Measurements from ENCODE around the gene SLC9A5. TPM values are rescaled to one million over a fixed set of nuclear protein-coding genes. Genes with fewer than 3 reads are reported as not detected.
A peak's percentile ranks its signal among the peaks of the same experiment; 100 is the strongest.

The SLC9A5 gene
- total RNA-seq, 1 donor from 2014 or later: 4.4 TPM

GRCh38 chr16:67301080-67301782, 52.5 kb downstream of the SLC9A5 start:
- H3K9me3 Mint-ChIP-seq: no peaks in the 10 kb centered on the region
- TF ChIP-seq, protein P1, sequence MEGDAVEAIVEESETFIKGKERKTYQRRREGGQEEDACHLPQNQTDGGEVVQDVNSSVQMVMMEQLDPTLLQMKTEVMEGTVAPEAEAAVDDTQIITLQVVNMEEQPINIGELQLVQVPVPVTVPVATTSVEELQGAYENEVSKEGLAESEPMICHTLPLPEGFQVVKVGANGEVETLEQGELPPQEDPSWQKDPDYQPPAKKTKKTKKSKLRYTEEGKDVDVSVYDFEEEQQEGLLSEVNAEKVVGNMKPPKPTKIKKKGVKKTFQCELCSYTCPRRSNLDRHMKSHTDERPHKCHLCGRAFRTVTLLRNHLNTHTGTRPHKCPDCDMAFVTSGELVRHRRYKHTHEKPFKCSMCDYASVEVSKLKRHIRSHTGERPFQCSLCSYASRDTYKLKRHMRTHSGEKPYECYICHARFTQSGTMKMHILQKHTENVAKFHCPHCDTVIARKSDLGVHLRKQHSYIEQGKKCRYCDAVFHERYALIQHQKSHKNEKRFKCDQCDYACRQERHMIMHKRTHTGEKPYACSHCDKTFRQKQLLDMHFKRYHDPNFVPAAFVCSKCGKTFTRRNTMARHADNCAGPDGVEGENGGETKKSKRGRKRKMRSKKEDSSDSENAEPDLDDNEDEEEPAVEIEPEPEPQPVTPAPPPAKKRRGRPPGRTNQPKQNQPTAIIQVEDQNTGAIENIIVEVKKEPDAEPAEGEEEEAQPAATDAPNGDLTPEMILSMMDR (conservative IDR thresholded peaks at IDR 0.05): no peak
- DNase-seq (ENCODE audit: extremely low spot score, unreplicated experiment): no peak
- no peaks in the 10 kb centered on the region for H3K36me3 Mint-ChIP-seq
- peaks cover 14% of the 10 kb centered on the region for H3K4me1 Mint-ChIP-seq (ENCODE audit: unreplicated experiment)
- peak overlapping the region; percentile 61 for H3K27ac Mint-ChIP-seq
- H3K4me3 Mint-ChIP-seq: no peak overlapping the region
- peaks cover 12% of the 10 kb centered on the region for H3K27me3 Mint-ChIP-seq

DNA sequence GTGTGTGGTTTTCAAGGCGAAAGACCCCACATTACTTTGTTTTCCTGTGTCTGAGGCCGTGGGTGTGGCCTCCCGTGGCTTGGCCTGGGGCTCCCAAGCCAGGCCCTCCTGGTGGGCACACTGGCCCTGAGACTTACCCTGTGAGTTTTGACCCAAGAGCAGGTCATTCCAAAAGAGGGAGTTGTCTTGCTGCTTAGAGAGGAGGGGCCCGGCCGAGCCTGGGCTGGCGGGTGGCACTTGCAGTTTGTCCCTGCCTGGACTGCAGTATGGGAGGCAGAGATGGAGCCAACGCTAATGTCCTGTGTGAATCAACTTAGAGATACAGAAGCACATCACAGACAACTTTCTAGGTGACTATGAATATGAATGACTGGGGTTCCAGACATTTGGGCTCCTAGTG, 53.3 kb downstream of the SLC9A5 start:
- TF ChIP-seq, protein P1 (conservative IDR thresholded peaks at IDR 0.05): no peak
- no peak overlapping the region for H3K27ac Mint-ChIP-seq
- peaks cover 14% of the 10 kb centered on the region for H3K4me1 Mint-ChIP-seq (ENCODE audit: unreplicated experiment)
- no peaks in the 10 kb centered on the region for H3K9me3 Mint-ChIP-seq
- H3K4me3 Mint-ChIP-seq: no peak overlapping the region
- DNase-seq (ENCODE audit: extremely low spot score, unreplicated experiment): no peak
- H3K36me3 Mint-ChIP-seq: no peaks in the 10 kb centered on the region
- H3K27me3 Mint-ChIP-seq: peaks cover 11% of the 10 kb centered on the region

DNA sequence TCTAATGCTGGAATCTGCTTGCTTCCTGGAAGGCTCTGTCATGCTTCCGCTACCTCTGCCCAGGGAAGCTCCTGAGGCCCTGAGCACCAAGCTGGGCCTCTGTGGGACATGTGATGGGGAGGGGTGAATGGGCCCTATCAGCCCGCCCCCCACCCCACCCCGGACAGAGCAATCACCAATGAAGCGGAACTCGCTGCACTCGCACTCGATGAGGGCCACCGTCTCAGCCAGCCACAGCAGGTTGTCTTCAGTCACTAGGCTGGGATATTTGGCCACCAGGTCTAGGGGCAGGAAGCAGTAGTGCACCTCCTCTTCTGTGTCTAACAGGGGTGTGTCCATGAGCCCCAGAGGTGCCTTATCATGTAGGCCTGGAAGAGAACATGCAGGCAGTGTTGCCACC, 54.2 kb downstream of the SLC9A5 start:
- Mint-ChIP-seq H3K27ac (no peak overlapping the region), H3K4me1 (ENCODE audit: unreplicated experiment) (peaks cover 14% of the 10 kb centered on the region), H3K4me3 (no peak overlapping the region), H3K36me3 (no peaks in the 10 kb centered on the region), H3K9me3 (no peaks in the 10 kb centered on the region), H3K27me3 (peaks cover 8% of the 10 kb centered on the region)
- TF ChIP-seq, protein P1 (conservative IDR thresholded peaks at IDR 0.05): no peak
- no peak for DNase-seq (ENCODE audit: extremely low spot score, unreplicated experiment)

DNA sequence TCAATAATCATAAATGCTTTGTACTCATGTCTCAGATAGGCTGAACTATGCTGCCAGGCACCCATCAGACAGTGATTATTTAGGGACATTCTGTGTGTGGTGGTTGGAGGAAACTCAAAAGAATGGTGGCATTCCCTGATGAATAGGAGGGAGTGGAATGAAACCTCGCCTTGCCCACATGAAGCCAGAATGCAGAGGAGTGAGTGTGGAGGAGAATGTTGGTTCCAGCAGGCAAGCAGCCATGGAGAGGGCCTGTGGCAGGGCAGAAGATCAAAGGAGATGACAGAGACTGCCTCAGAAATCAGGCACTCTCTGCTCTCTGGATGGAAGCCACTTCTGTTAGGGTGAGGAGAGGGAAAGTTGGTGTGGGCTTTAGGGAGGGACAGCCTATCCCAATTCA, 55.2 kb downstream of the SLC9A5 start:
- H3K36me3 Mint-ChIP-seq: no peaks in the 10 kb centered on the region
- DNase-seq (ENCODE audit: extremely low spot score, unreplicated experiment): no peak
- peak overlapping the region; percentile 26 for H3K27ac Mint-ChIP-seq
- no peaks in the 10 kb centered on the region for H3K9me3 Mint-ChIP-seq
- TF ChIP-seq, protein P1 (conservative IDR thresholded peaks at IDR 0.05): no peak
- H3K27me3 Mint-ChIP-seq: peaks cover 8% of the 10 kb centered on the region
- peaks cover 14% of the 10 kb centered on the region for H3K4me1 Mint-ChIP-seq (ENCODE audit: unreplicated experiment)
- no peak overlapping the region for H3K4me3 Mint-ChIP-seq

DNA sequence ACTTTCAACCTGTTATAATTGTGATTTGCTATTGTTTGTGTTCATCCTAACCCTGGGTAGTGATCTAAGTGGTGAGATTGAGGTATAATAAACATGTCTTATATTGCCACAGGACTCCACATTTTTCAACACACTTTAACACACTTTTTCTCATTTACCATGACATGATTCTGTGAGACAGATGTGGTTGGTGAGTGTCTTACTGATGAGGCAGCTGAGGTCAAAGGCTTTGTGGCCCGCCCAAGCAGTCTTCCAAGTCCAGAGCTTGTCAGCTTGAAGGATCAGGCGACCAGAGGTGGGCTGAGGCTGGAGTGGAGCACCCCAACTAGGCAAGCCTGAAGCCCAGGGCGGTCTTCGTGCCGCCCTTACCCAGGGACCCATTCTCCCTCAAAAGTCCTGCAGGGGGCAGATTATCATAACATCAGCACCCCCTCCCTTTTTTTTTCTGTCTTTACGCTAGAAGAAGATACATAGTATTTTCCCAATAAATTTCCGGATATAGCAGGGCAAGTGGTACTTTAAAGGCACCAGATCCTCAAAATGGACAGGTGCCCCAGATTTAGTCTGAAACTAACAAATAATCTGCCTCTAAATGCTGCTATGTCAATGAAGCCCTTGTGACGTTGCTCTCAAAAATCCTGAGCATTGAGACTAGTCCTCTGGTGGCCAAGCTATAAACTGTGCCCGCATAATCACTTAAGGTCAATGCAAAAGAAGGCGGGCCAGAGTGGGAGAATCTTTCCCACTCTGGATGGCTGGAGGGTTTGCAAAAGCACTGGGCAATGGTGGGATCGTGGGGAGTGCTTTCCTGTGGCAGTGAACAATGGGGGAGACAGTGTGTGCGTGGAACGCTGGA, 56.7 kb downstream of the SLC9A5 start:
- Mint-ChIP-seq H3K9me3 (no peaks in the 10 kb centered on the region), H3K4me1 (ENCODE audit: unreplicated experiment) (peaks cover 14% of the 10 kb centered on the region), H3K4me3 (no peak overlapping the region), H3K36me3 (no peaks in the 10 kb centered on the region), H3K27ac (no peak overlapping the region), H3K27me3 (peaks cover 8% of the 10 kb centered on the region)
- no peak for DNase-seq (ENCODE audit: extremely low spot score, unreplicated experiment)
- TF ChIP-seq, protein P1 (conservative IDR thresholded peaks at IDR 0.05): no peak
